A673 (cell line): ENCODE results near the gene KIDINS220. TPM values are rescaled to one million over a fixed set of nuclear protein-coding genes. Genes with fewer than 3 reads are reported as not detected.

Source experiments
- BruUV-seq: library from RNA; stranded (reverse); fragments of 400-500 nt; replicated peaks from 2 replicates; lab custom pipeline; 2021; lab: Mats Ljungman, UMichigan
- CTCF ChIA-PET: fragments of 300-600 bp; sonication (Branson Sonifier 250); formaldehyde crosslinking; loops from one replicate; lab custom pipeline; 2022; ENCODE audit warnings: antibody characterized with exemption; lab: Charles Lee
- POLR2A ChIA-PET: fragments of 300-600 bp; sonication (Branson Sonifier 250); formaldehyde crosslinking; loops from one replicate; lab custom pipeline; 2022; ENCODE audit warnings: antibody characterized with exemption; ENCODE audit not compliant: low non-redundant PET; lab: Charles Lee
- DNase-seq: peaks from one replicate; pipeline ENCODE4 v3.0.0-alpha.2; 2015; ENCODE audit warnings: low spot score
- H3K27ac ChIP-seq: fragments of 200-600 bp; sonication (generic); 2 replicates; pipeline ENCODE4 v1.5.1; 2016; ENCODE audit warnings: mixed run types, low read depth, mild to moderate bottlenecking, mixed read lengths, antibody characterized with exemption, low read length; ENCODE audit not compliant: poor library complexity, severe bottlenecking
- H3K27me3 ChIP-seq: fragments of 200-600 bp; sonication (generic); replicated peaks from 2 replicates; pipeline ENCODE4 v1.6.1; 2017; ENCODE audit warnings: mixed run types, low read depth, mild to moderate bottlenecking, mixed read lengths, antibody characterized with exemption, low read length; ENCODE audit not compliant: insufficient read depth, poor library complexity
- H3K36me3 ChIP-seq: fragments of 200-600 bp; sonication (generic); 2 replicates; pipeline ENCODE4 v1.6.1; 2016; ENCODE audit warnings: mixed run types, mild to moderate bottlenecking, mixed read lengths, antibody characterized with exemption, low read length; ENCODE audit not compliant: insufficient read depth, poor library complexity, severe bottlenecking
- H3K4me1 ChIP-seq: fragments of 200-600 bp; sonication (generic); 2 replicates; pipeline ENCODE4 v1.6.1; 2017; ENCODE audit warnings: mixed run types, mild to moderate bottlenecking, mixed read lengths, antibody characterized with exemption, low read length; ENCODE audit not compliant: insufficient read depth, poor library complexity, severe bottlenecking
- H3K4me3 ChIP-seq: fragments of 200-600 bp; sonication (generic); 2 replicates; pipeline ENCODE4 v1.5.1; 2016; ENCODE audit warnings: low read depth, mixed run types, mild to moderate bottlenecking, mixed read lengths, low read length; ENCODE audit not compliant: poor library complexity, severe bottlenecking
- H3K9me3 ChIP-seq: fragments of 200-600 bp; sonication (generic); 2 replicates; pipeline ENCODE4 v1.6.1; 2016; ENCODE audit warnings: mixed run types, low read depth, mild to moderate bottlenecking, mixed read lengths, antibody characterized with exemption, low read length; ENCODE audit not compliant: poor library complexity, severe bottlenecking
- CTCF ChIP-seq: fragments of 300-800, 200-600 bp; sonication (generic); conservative IDR thresholded peaks from 2 replicates; pipeline ENCODE4 v1.5.1; 2017; ENCODE audit warnings: low read depth, mild to moderate bottlenecking, antibody characterized with exemption, low read length, moderate library complexity, mixed read lengths
- EZH2 ChIP-seq: fragments of 200-600 bp; sonication (generic); IDR thresholded peaks from 2 replicates; pipeline ENCODE4 v1.6.1; 2017; ENCODE audit warnings: borderline replicate concordance, low read depth, mild to moderate bottlenecking, mixed read lengths, antibody characterized with exemption, low read length; ENCODE audit not compliant: poor library complexity, severe bottlenecking
- intact Hi-C: fragments of 100-400 bp; cut with micrococcal nuclease; formaldehyde crosslinking; loops from one replicate; pipeline ENCODE4 v1.10.0; 2022; ENCODE audit not compliant: unreplicated experiment
- total RNA-seq: library from RNA; stranded (reverse); gene quantifications from 2 replicates; pipeline ENCODE4 v1.2.3, GENCODE V29; 2021

The KIDINS220 gene
- total RNA-seq, 1 experiment from 2014 or later, result 46.4 TPM

DNA sequence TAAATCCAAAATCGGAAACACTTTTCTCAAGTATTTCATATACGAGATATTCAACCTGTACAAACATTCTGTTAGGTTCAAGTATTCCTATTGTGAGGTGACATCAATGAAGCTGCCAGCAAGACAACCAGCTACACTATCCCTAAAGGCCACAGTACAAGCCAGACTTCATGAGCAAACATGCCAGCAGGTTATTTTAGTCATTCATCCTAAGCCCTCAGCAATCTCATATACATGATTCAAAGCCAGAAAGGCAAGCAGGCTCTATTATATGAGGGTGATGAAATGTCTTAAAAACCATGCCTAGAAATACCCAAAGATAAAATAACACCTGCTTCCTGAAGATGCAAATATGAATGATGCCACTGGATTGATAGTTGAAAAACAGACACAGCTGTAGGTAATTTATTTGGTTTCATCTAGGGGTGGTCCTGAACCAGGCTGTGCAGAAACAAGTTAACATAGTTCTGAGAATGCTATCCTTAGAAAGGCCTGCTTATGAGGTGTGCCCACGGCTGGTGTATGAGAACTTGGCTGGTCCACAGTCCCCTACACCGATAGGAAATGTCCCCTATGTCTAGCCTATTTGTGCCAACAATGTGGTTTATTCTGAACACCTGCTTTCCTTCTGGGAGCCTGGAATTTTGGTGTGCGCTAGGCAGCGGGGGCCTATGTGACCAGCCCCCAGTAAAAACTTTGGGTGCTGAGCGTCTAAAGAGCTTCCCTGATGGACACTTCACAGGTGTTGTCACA is 48.2 kb upstream of the KIDINS220 start:
- intact Hi-C loops, result no loop called here
- POLR2A ChIA-PET, result no interaction called here
- H3K36me3 ChIP-seq, result no peaks in the 10 kb centered on the region
- H3K27me3 ChIP-seq, result no peaks in the 10 kb centered on the region
- no peak for DNase-seq
- no peaks in the 10 kb centered on the region for H3K9me3 ChIP-seq
- H3K27ac ChIP-seq, result no peak overlapping the region
- peaks cover 33% of the 10 kb centered on the region for H3K4me1 ChIP-seq
- BruUV-seq, result no TSS peak
- CTCF ChIA-PET, result no interaction called here
- no peak overlapping the region for H3K4me3 ChIP-seq
- TF ChIP-seq CTCF, result no peak
- no peak for TF ChIP-seq EZH2

DNA sequence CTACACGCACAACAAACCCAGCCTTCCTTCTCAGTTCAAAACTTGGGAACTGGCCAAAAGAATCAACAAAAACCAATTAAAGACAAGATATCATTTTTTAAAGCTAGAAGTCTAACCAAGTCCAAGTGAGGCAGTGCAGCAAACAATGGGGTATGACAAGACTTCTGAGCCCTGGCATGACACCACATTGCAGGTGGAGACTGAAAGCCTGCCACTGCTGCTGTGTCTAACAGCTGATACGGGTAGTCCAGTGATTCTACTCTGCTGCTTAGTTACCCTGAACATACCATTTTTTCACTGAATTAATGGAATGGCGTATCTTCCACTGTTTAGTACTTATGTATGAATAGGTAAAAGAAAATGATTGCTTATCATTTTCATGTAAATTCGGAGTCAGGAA is 47.4 kb upstream of the KIDINS220 start:
- TF ChIP-seq EZH2 (no peak), CTCF (no peak)
- no peaks in the 10 kb centered on the region for H3K36me3 ChIP-seq
- DNase-seq, result no peak
- no peaks in the 10 kb centered on the region for H3K9me3 ChIP-seq
- intact Hi-C loops, result no loop called here
- ChIA-PET CTCF (no interaction called here), POLR2A (no interaction called here)
- no peak overlapping the region for H3K27ac ChIP-seq
- H3K4me3 ChIP-seq, result no peak overlapping the region
- H3K4me1 ChIP-seq, result peaks cover 33% of the 10 kb centered on the region
- BruUV-seq, result no TSS peak
- no peaks in the 10 kb centered on the region for H3K27me3 ChIP-seq

- Histone ChIP-seq H3K36me3 (no peaks in the 10 kb centered on the region), H3K27ac (no peak overlapping the region), H3K4me1 (peaks cover 15% of the 10 kb centered on the region), H3K9me3 (no peaks in the 10 kb centered on the region), H3K27me3 (no peaks in the 10 kb centered on the region), H3K4me3 (no peak overlapping the region)
- intact Hi-C loops, result no loop called here
- ChIA-PET POLR2A (no interaction called here), CTCF (interaction anchor here (0.6 to 1.5 kb wide), 2 partner anchors 258 to 334 kb away, joined by 3 to 5 read pairs; no protein-coding TSS in a partner anchor)
- BruUV-seq, result no TSS peak
- peak; percentile 69 for DNase-seq
- TF ChIP-seq EZH2 (no peak), CTCF (peak; percentile 65)
These were observed 44.7 kb upstream of the KIDINS220 start for GRCh38 chr2:8882094-8882493.
